Type B pancreatic cell (in vitro differentiated cells): ENCODE results near the gene UBXN11. TPM values are rescaled to one million over a fixed set of nuclear protein-coding genes. Genes with fewer than 3 reads are reported as not detected.

ENCODE experiments used
- DNase-seq: peaks from one replicate; pipeline ENCODE4 v3.0.0; 2021; ENCODE audit warnings: mixed read lengths; ENCODE audit not compliant: unreplicated experiment; ENCODE audit errors: extremely low spot score
- H3K27ac Mint-ChIP-seq: 2 replicates; pipeline ENCODE4 v1.8.0; 2021; ENCODE audit warnings: mild to moderate bottlenecking, mixed read lengths
- H3K27me3 Mint-ChIP-seq: 2 replicates; pipeline ENCODE4 v1.8.0; 2021; ENCODE audit warnings: mixed read lengths
- H3K36me3 Mint-ChIP-seq: 2 replicates; pipeline ENCODE4 v1.8.0; 2021; ENCODE audit warnings: mixed read lengths
- H3K4me1 Mint-ChIP-seq: one replicate; pipeline ENCODE4 v1.8.0; 2021; ENCODE audit warnings: mixed read lengths; ENCODE audit not compliant: unreplicated experiment
- H3K4me3 Mint-ChIP-seq: 2 replicates; pipeline ENCODE4 v1.8.0; 2021; ENCODE audit warnings: mild to moderate bottlenecking, mixed read lengths
- H3K9me3 Mint-ChIP-seq: 2 replicates; pipeline ENCODE4 v1.8.0; 2021; ENCODE audit warnings: mixed read lengths
- CTCF ChIP-seq: fragments of 200-600 bp; sonication (generic); conservative IDR thresholded peaks from 2 replicates; pipeline ENCODE4 v1.5.0; 2021; ENCODE audit warnings: antibody characterized with exemption, mild to moderate bottlenecking
- total RNA-seq: library from RNA; stranded (reverse); gene quantifications from 2 replicates; pipeline ENCODE4 v1.2.1, GENCODE V29; 2021; ENCODE audit warnings: low replicate concordance

The UBXN11 gene
- total RNA-seq, 1 donor from 2014 or later: 50.5 TPM

- H3K27me3 Mint-ChIP-seq: no peaks in the 10 kb centered on the region
- H3K36me3 Mint-ChIP-seq: peaks cover 17% of the 10 kb centered on the region
- peaks cover 48% of the 10 kb centered on the region for H3K4me1 Mint-ChIP-seq
- H3K4me3 Mint-ChIP-seq: peak within 1 kb of the TSS; percentile 95
- H3K27ac Mint-ChIP-seq: peak within 1 kb of the TSS; percentile 89
- no peaks in the 10 kb centered on the region for H3K9me3 Mint-ChIP-seq
- peak; percentile 86 for DNase-seq
- TF ChIP-seq CTCF: peak; percentile 54
These were observed 26.7 kb downstream of the UBXN11 start, which contains the start of gene SH3BGRL3 for GRCh38 chr1:26279456-26280332. Gene SH3BGRL3, plus strand, starts transcription at chr1:26280086. Its CDS starts 70 bp downstream, at chr1:26280156.

- H3K27me3 Mint-ChIP-seq: no peaks in the 10 kb centered on the region
- H3K27ac Mint-ChIP-seq: peak overlapping the region; percentile 89
- no peaks in the 10 kb centered on the region for H3K9me3 Mint-ChIP-seq
- H3K4me1 Mint-ChIP-seq: peaks cover 46% of the 10 kb centered on the region
- TF ChIP-seq CTCF: no peak
- DNase-seq: no peak
- H3K36me3 Mint-ChIP-seq: peaks cover 21% of the 10 kb centered on the region
- H3K4me3 Mint-ChIP-seq: peak overlapping the region; percentile 95
These were observed 27.5 kb downstream of the UBXN11 start for GRCh38 chr1:26278724-26279455.

GRCh38 chr1:26278303-26278702, 28.1 kb downstream of the UBXN11 start:
- no peak for TF ChIP-seq CTCF
- Mint-ChIP-seq H3K36me3 (peaks cover 21% of the 10 kb centered on the region), H3K27ac (peak overlapping the region; percentile 89), H3K9me3 (no peaks in the 10 kb centered on the region), H3K4me1 (peaks cover 46% of the 10 kb centered on the region), H3K27me3 (no peaks in the 10 kb centered on the region), H3K4me3 (peak overlapping the region; percentile 37)
- DNase-seq: no peak

GRCh38 chr1:26277719-26278118, 28.7 kb downstream of the UBXN11 start:
- H3K27ac Mint-ChIP-seq: peak overlapping the region; percentile 89
- H3K4me1 Mint-ChIP-seq: peaks cover 46% of the 10 kb centered on the region
- H3K27me3 Mint-ChIP-seq: no peaks in the 10 kb centered on the region
- peaks cover 25% of the 10 kb centered on the region for H3K36me3 Mint-ChIP-seq
- DNase-seq: no peak
- no peak for TF ChIP-seq CTCF
- H3K4me3 Mint-ChIP-seq: no peak overlapping the region
- no peaks in the 10 kb centered on the region for H3K9me3 Mint-ChIP-seq

GRCh38 chr1:26277261-26277661, 29.2 kb downstream of the UBXN11 start:
- TF ChIP-seq CTCF: no peak
- DNase-seq: no peak
- Mint-ChIP-seq H3K36me3 (peaks cover 26% of the 10 kb centered on the region), H3K4me1 (peaks cover 46% of the 10 kb centered on the region), H3K4me3 (peak overlapping the region; percentile 20), H3K27me3 (no peaks in the 10 kb centered on the region), H3K27ac (peak overlapping the region; percentile 89), H3K9me3 (no peaks in the 10 kb centered on the region)
